ENCODE results near the gene RNU6-1.

Gene RNU6-1

DNA sequence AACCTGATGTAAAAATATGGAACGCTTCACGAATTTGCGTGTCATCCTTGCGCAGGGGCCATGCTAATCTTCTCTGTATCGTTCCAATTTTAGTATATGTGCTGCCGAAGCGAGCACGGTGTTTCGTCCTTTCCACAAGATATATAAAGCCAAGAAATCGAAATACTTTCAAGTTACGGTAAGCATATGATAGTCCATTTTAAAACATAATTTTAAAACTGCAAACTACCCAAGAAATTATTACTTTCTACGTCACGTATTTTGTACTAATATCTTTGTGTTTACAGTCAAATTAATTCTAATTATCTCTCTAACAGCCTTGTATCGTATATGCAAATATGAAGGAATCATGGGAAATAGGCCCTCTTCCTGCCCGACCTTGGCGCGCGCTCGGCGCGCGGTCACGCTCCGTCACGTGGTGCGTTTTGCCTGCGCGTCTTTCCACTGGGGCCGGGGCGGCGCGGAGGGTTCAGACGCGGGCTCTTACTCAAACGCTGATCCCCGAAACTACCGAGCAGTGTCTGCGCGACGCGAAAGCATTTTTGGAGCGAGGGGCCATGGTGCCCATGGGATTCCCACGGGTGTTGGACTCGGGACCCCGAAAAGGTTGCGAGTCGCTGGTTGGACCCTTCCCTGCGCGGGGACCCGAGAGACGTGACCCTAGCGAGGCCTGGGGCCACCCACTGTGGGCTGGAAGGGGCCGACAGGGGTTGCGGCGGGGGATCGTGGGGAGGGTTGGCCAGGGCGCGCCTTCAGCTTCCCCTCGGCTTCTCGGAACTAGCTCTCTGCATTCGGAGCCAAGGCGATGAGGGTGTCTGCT lies at the start of gene RNU6-1:
TSS of gene RNU6-1 (minus strand) at position 117 of the 820 bp plus-strand sequence.
- peak; percentile 95 for DNase-seq (ENCODE audit: low spot score)

DNA sequence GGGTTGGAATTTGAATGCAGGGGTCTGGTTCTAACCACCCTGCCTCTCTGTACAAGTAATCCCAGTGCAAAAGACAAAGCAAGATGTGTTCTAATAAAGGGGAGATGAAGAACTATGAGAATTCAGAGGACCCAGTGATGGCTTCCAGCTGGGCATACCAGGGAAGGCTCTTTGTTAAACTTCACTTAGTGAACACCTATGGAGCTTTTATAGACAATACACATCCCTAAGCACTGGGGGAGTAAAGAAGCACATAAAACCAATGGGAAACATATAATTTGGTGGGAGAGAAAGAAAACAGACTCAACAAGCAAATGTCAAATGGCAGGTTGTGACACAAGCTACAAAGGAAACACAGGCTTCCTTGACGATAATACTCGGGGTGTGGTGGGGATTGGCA lies 47.9 kb upstream of the RNU6-1 start:
- DNase-seq (ENCODE audit: low spot score), result no peak

DNA sequence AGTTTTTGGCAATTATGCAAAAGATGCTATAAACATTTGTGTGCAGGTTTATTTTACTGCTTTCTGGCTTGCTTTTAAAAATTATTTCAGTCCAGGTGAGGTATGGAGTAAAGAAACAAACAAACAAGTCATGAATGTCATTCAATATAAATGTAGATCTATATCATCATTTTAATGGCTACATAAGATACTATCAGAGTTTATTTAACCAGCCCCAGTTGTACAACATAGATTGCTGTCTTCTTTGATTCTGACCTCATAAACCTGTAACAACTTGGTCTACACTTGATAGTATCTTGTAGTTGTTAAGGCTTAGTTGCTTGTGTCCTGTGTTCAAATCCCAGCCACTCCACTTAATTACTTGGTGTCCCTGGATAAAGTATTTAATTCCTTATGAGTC lies 46.0 kb upstream of the RNU6-1 start:
- DNase-seq (ENCODE audit: low spot score), result no peak

DNA sequence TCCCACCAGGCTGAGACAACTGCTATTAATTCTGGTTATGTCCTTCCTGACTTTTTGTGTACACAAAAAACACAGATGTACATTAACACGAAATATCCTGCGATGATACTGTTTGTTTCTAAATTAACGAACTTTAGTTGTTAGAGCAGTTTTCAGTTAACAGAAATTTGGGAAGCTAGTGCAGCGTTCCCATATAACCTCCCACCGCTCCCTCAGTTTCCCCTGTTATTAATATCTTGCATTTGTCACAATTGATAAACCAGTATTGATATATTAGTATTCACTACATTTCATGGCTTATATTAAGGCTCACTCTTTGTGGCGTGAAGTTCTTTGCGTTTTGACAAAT lies 45.3 kb upstream of the RNU6-1 start:
- no peak for DNase-seq (ENCODE audit: low spot score)

DNA sequence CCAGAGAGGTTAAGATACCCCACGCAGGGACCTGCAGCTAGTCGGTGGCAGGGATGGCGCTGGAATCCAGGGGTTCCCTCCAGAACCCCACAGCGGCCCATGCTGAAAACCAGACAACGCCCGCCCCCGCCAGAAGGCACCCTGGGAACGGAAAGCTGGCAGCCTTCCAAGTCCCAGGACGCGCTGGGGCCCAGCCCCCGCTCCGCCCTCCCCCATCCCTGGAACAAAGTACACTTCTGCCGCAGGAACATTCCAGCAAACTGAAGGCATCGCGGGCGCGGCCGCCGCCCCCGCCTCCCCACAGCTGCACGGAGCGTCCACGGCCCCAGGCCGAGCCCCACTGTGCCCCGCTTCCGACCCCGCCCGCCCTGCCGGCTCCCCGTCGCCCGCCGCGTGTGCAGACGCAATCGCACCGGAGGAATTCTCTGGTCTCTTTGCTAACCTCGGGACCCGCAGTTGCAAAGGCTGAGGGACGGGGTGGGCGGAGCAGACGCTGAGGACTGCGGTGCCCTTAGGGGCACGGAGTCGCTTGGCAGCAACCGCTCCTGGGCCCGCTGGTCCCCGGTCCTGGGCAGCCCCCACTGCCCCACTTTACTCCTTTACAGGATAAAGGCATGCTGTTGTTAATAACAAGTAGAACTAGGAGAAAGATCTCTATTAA lies 44.8 kb upstream of the RNU6-1 start:
- DNase-seq (ENCODE audit: low spot score), result peak; percentile 86

DNA sequence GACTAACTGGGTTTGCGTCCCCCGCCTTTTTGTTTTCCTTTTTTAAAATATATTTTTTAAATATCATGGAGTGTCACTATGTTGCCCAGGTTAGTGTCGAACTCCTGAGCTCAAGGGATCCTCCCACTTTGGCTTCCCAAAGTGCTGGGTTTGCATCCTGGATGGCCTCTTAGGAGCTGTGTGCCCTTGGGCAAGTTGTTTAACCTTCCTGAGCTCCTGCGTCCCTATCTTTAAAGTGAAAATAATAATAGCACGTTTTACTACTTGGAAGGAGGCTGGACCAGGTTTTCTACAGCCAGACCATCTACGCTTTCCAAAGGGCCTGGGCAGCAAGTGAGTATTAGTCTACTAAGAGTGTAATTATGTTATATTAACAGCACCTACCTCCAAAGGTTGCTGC lies 44.2 kb upstream of the RNU6-1 start:
- DNase-seq (ENCODE audit: low spot score), result no peak

DNA sequence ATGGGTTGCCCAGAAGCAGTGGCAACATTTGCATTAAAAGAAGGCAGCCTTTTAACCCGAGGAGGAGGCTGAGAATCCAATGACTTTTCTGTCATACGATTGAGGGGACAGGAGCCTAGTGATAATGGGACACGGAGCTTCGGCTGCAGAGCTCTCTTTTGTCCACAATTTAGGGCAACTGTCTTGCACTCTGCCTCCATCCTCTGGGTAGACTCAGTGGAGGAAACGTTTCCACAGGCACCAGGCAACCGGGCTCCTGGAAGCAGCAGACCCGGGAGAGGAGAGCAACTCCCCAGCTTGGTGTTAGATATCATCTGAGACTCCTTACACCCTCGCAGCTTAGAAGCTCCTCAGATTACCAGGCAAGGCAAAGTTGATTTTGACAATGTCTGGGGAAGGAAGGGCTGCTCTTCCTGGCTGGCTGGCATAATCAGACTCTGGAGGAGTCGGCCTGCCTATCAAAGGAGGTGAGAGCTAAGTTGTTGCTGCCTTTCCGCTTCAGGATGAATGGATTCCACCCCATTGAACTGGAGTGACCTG lies 43.5 kb upstream of the RNU6-1 start:
- DNase-seq (ENCODE audit: low spot score), result no peak

DNA sequence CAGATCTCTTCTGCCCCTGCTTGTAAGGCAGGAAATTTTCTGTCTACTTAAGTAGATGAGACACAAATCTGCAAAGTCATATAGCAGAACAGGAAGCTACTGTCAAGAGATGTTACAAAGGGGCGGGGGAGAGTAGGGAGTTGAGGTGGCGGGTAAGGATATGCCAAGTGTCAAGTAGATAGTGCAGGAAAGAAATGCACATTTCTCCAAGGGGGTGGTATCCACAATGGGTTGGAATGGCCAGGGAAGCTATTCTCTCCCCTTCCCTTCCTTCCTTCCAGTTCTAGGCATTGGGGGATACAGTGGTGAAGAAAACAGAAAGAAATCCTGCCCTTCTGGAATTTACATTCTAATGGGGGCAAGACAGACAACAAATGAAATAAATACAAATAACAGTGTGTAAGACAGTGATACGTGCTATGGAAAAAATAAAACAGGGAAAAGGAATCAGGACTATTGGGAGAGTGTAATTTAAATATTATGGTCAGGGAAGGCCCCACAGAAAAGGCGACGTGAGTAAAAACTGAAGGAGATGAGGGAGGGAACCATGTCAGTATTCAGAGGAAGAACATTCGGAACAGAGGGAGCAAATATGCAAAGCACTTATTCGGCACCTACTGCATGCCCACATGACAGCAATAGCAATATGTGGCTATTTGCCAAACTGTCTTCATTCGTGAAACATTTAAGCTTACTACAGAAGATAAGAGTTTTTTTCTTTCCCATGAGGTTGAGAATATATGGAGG lies 42.8 kb upstream of the RNU6-1 start:
- DNase-seq (ENCODE audit: low spot score), result no peak

DNA sequence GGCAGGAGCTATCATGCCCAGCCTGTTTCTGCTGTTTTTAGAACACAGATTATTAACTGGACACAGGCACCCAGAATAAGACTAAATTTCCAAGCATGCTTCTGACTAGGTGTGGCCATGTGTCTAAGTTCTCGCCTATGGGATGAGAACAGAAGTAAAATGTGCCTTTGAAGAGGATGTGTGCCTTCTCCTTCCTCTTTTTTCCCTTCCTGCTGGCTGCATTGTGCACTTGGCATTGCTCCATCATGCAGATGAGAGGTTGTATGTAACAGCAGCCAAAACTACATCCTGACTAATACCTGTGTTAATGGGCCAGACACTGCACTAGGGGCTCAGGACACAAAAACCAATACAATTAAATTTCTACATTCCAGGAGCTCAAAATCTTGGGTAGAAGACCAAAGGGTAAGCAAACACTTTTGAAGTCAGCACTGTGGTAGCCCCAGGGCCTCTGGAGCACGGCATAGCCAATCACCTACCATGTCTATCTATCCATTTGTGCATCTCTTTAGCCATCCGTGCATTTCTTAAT lies 40.9 kb upstream of the RNU6-1 start:
- DNase-seq (ENCODE audit: low spot score), result no peak

DNA sequence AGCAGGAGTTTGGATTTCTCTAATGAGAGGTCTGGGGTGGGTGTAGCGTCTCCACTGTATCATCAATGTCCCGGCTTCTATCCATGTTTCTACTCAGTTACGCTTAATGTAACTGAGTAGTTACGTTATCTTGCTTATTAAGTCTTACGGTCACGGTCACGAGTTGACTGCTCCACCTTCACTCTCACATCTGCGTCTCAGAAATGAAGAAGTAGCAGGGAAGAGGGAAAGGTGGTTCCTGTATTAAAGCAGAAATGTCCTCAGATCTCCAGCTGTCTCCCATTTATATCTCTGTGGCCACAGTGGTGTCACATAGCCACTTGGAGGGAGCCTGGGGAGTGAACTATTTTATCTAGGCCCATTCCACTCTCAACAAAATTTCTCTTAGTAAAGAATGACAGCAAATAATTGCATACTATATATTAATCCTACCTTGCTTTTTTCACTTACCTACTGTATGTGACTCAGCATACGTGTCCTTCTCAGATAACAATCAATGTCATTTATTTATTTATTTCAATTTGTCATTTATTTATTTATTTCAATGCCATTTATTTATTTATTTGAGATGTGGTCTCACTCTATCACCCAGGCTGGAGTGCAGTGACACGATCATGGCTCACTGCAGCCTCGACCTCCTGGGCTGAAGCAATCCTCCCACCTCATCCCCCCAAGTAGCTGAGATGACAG lies 39.7 kb upstream of the RNU6-1 start:
- DNase-seq (ENCODE audit: low spot score), result no peak

DNA sequence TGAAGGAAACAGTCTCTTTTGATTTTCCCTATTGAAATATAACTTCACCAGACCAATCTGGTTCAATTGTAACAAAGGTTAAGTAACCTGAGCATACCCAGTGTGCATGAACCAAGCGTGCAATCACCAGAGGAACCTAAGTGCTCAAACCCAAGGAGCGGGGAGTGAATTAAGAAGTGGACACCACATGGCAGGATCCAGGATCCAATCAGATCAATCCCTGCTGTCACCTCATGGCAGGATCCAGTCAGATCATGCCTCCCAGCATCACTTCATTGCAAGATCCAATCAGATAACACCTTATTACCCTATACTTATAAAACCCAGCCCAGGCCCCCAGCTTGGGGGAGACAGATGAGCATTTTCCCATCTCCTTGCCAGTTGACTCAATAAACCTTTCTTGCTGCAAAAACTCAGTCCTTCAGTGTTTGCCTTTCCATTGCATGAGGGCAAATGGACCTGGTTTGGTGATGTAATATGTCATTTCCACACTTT lies 38.9 kb upstream of the RNU6-1 start:
- no peak for DNase-seq (ENCODE audit: low spot score)

DNA sequence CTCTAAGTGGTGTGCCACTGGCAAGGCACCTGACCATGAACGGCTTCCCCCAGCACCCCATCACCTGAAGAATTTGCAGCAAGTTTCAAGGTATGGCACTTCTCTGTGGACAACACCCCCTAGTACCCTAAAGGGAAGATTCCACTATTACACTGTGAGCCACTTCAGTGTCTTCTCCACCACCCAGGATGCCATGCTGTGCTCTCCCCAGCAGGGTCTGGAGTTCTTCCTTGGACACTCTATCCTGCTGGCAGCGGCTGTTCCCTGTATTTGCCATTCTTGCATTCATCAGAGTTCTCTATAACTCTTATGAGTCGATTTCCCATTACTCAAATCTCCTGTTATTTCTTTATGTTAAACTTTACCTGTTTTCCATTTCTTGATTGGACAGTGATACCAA lies 33.9 kb upstream of the RNU6-1 start:
- DNase-seq (ENCODE audit: low spot score), result no peak

DNA sequence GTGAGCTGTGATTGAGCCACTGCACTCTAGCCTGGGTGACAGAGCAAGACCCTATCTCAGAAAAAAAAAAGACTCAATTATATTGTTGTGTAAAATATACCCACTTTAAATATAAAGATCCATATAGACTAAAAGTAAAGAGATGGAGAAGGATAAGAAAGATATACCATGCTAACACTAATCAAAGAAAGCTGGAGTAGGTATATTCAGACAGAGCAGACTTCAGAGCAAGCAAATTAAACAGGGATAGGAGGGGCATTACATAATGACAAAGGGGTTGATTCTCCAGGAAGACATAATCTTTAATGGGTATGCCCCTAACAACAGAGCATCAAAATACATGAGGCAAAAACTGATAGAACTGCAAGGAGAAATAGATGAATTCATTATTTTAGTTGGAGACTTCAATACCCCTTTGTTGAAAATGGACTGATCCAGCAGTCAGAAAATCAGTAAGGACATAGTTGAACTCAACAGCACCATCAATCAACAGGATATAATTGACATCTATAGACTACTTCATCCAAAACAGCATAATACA lies 31.1 kb upstream of the RNU6-1 start:
- DNase-seq (ENCODE audit: low spot score), result no peak

DNA sequence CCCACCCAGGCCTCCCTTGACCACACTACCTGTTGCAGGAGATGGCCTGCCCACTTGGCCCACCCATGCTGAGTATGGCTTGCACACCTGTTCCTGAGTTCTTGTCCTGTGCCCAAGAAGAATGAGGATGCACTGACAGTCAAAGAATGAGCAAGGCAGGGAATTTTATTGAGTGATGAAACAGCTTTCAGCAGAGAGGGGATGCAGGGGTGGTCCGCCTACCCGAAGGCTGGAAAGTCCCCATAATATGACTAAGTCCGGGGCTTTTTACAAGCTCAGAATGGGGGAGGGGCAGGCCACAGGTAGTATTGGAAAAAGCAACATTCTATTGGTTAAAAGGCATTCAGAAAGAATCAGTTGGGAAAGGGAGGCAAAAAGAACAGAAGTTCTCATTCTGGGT lies 29.9 kb upstream of the RNU6-1 start:
- DNase-seq (ENCODE audit: low spot score), result no peak

DNA sequence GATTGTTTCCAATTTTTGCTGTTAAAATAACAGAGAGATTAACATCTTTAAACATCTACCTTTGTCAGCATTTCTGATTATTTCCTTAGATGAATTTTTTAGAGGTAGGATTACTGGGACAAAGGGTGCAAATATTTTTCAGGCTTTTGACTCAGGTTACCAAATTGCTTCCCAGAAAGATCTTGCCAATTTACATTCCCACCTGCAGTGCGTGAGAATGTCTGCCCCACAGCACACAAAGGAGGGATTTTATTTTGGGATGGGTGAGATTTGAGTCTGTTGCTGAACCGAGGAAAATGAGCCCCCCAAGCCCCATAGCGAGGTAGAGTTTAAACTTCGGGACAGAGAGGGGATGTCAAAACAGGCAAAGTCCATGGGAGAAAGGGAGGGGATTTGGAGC lies 25.9 kb upstream of the RNU6-1 start:
- DNase-seq (ENCODE audit: low spot score), result no peak

DNA sequence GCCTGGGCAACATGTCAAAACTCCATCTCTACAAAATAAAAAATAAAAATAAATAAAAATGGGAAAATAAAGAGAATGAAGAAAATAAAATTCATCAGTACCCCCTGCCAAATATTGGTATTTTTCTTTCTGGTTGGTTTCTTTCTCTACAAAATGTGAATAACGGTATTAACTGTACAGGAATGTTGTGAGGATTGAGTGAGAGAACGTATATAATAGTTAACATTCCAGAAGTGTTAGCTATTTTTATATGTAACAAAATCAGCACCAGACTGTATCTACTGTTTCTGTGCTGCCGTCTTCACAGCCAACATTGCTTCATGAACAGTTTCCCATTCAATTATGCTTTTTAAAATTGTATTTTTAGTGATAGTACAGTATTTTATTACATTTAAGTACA lies 25.5 kb upstream of the RNU6-1 start:
- DNase-seq (ENCODE audit: low spot score), result peak; percentile 27

DNA sequence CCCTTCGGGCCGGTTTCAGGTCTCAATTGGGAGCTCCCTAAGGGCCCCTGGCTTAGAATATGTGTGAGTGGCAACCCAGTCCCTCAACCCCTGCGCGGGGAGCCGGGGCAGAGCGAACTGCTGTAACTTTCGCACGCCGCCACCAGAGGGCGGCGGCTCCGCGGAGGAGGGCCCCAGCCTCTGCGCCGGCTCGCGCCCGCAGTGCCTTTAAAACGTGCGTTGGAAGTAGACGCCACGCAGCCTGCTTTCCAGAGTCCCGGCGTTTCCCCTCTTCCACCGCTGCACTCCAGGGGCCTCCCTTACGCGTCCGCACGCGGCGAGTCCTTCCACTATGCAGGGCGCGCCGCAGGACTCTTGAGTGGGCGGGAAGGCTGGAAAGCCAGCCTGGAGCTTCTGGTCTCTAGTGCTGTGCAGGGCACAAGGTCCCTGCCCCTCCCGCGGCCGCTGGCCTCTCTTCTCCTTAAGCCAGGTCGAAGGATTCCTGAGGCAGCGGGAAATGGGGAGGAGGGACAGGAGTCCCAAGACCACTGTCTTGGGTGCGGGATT lies 23.7 kb upstream of the RNU6-1 start:
- DNase-seq (ENCODE audit: low spot score), result peak; percentile 92

DNA sequence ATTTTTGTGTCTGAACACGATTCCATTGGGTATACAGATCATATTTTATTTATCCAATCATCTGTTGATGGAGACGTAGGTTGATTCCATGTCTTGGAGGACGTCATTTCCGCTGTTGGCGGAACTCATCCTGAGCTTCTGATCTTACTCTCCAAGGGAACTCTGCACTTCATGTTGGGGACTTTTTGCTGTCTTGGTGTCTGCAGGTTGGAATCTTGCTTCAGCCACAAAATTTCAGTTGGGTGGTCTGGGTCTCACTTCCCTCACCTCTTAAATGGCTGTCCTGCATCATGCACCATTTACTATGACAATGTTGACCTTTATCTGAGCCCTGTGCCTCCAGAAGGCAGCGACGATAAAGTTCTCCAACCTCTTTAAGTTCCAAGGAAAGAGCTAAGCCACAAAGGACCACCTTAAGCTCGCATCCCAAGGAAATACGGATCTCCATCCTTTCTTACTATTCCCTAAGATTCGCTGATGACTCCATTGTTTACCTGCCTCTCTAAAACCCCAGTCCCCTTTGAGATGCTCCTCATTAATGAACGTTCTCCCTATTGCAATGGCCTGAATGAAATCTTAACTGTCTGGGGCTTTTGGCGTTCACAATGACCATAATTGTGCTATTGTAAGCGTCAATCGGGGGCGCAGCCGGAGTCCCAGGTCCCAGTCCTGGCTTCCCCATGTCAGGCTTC lies 23.1 kb upstream of the RNU6-1 start:
- no peak for DNase-seq (ENCODE audit: low spot score)

DNA sequence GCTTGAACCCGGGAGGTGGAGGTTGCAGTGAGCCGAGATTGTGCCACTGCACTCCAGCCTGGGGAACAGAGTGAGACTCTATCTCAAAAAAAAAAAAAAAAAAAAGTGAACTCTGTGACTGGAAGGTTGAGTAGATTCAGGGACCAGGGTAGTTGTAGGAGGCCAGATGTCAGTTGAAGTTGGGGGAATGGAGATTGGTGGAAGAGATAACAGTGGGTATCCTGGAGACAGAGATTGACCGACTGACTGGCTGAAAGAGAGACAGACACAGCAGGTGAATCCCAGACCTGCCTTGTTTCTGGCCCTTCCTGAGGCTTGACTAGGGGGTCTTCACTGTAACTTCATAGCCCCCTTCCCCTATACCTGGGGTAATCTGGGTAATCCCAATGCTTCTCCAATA lies 22.1 kb upstream of the RNU6-1 start:
- no peak for DNase-seq (ENCODE audit: low spot score)

DNA sequence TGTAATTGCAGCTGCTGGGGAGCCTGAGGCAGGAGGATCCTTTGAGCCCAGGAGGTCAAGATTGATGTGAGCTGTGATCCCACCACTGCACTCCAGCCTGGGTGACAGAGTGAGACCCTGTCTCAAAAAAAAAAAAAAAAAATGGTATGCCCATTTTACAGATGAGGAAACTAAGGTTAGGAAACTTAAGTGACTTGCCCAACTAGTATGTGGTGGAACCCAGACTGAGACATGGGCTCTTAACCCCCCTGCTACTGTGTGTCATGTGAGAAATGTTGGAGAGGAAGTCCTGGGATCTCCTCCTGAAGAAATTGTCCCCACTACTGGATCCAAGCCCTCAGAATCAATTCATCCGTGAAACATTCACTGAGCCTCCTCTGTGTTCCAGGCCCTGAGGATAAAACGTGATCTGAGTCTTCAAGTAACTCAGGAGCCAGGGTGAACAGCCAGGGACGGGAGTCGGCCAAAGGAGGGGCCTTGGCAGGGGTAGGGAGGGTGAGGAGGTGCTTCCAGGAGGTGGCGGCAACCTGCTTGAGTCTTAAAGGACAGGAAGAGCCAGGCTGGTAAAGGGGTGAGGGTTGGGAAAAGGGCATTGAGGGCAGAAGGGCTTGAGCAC lies 19.6 kb upstream of the RNU6-1 start:
- no peak for DNase-seq (ENCODE audit: low spot score)
